ENCODE data around the gene SYNM.

The SYNM gene

GRCh38 chr15:99132122-99132521 lies 27.2 kb downstream of the SYNM start:
- peaks cover 79% of the 10 kb centered on the region for H3K36me3 ChIP-seq (ENCODE audit: control insufficient read depth, insufficient read depth, low read length)
- 93 to 96% methylated on average over 4 of the region's 4 CpGs for WGBS, 2 experiments (ENCODE audit: insufficient coverage in 2 of 2)
- no peak overlapping the region for H3K4me3 ChIP-seq (ENCODE audit: extremely low read depth, insufficient read depth, low read length, poor library complexity, severe bottlenecking)
- H3K4me1 ChIP-seq (ENCODE audit: control insufficient read depth, insufficient read depth, low read length, poor library complexity, severe bottlenecking) = no peaks in the 10 kb centered on the region
- H3K27ac ChIP-seq (ENCODE audit: low read depth, low read length, severe bottlenecking) = no peak overlapping the region
- H3K9me3 ChIP-seq (ENCODE audit: control insufficient read depth, low read length) = no peaks in the 10 kb centered on the region

GRCh38 chr15:99132634-99133287 lies 27.9 kb downstream of the SYNM start:
- H3K27ac ChIP-seq (ENCODE audit: low read depth, low read length, severe bottlenecking) = no peak overlapping the region
- no peak overlapping the region for H3K4me3 ChIP-seq (ENCODE audit: extremely low read depth, insufficient read depth, low read length, poor library complexity, severe bottlenecking)
- H3K36me3 ChIP-seq (ENCODE audit: control insufficient read depth, insufficient read depth, low read length) = peaks cover 79% of the 10 kb centered on the region
- H3K9me3 ChIP-seq (ENCODE audit: control insufficient read depth, low read length) = no peaks in the 10 kb centered on the region
- H3K4me1 ChIP-seq (ENCODE audit: control insufficient read depth, insufficient read depth, low read length, poor library complexity, severe bottlenecking) = no peaks in the 10 kb centered on the region
- 95 to 96% methylated on average over 16 to 17 of the region's 18 CpGs for WGBS, 2 experiments (ENCODE audit: insufficient coverage in 2 of 2)

- Histone ChIP-seq H3K9me3 (ENCODE audit: control insufficient read depth, low read length) (no peaks in the 10 kb centered on the region), H3K4me3 (ENCODE audit: extremely low read depth, insufficient read depth, low read length, poor library complexity, severe bottlenecking) (no peak overlapping the region), H3K36me3 (ENCODE audit: control insufficient read depth, insufficient read depth, low read length) (peaks cover 78% of the 10 kb centered on the region), H3K4me1 (ENCODE audit: control insufficient read depth, insufficient read depth, low read length, poor library complexity, severe bottlenecking) (peaks cover 5% of the 10 kb centered on the region), H3K27ac (ENCODE audit: low read depth, low read length, severe bottlenecking) (no peak overlapping the region)
- WGBS, 2 experiments (ENCODE audit: insufficient coverage in 2 of 2) = 83 to 88% methylated on average over 6 to 8 of the region's 11 CpGs
Observed at GRCh38 chr15:99134317-99134821, 29.5 kb downstream of the SYNM start.

GRCh38 chr15:99135194-99135593 lies 30.3 kb downstream of the SYNM start:
- H3K4me1 ChIP-seq (ENCODE audit: control insufficient read depth, insufficient read depth, low read length, poor library complexity, severe bottlenecking) = peaks cover 5% of the 10 kb centered on the region
- 96 to 100% methylated on average over 2 to 3 of the region's 4 CpGs for WGBS, 2 experiments (ENCODE audit: insufficient coverage in 2 of 2)
- H3K4me3 ChIP-seq (ENCODE audit: extremely low read depth, insufficient read depth, low read length, poor library complexity, severe bottlenecking) = no peak overlapping the region
- H3K36me3 ChIP-seq (ENCODE audit: control insufficient read depth, insufficient read depth, low read length) = peaks cover 73% of the 10 kb centered on the region
- no peaks in the 10 kb centered on the region for H3K9me3 ChIP-seq (ENCODE audit: control insufficient read depth, low read length)
- no peak overlapping the region for H3K27ac ChIP-seq (ENCODE audit: low read depth, low read length, severe bottlenecking)

- peaks cover 54% of the 10 kb centered on the region for H3K36me3 ChIP-seq (ENCODE audit: control insufficient read depth, insufficient read depth, low read length)
- peaks cover 9% of the 10 kb centered on the region for H3K4me1 ChIP-seq (ENCODE audit: control insufficient read depth, insufficient read depth, low read length, poor library complexity, severe bottlenecking)
- H3K9me3 ChIP-seq (ENCODE audit: control insufficient read depth, low read length) = no peaks in the 10 kb centered on the region
- no peak overlapping the region for H3K27ac ChIP-seq (ENCODE audit: low read depth, low read length, severe bottlenecking)
- H3K4me3 ChIP-seq (ENCODE audit: extremely low read depth, insufficient read depth, low read length, poor library complexity, severe bottlenecking) = no peak overlapping the region
- WGBS, 2 experiments (ENCODE audit: insufficient coverage in 2 of 2) = 92 to 95% methylated on average over 13 of the region's 13 CpGs
Observed at GRCh38 chr15:99137111-99137546, 32.2 kb downstream of the SYNM start.

GRCh38 chr15:99137877-99138276 lies 33.0 kb downstream of the SYNM start:
- 100% methylated on average over 1 to 3 of the region's 5 CpGs for WGBS, 2 experiments (ENCODE audit: insufficient coverage in 2 of 2)

GRCh38 chr15:99138491-99138982 lies 33.7 kb downstream of the SYNM start:
- no peak overlapping the region for H3K27ac ChIP-seq (ENCODE audit: low read depth, low read length, severe bottlenecking)

More at GRCh38 chr15:99137877-99138276, 33.0 kb downstream of the SYNM start:
- H3K4me1 ChIP-seq (ENCODE audit: control insufficient read depth, insufficient read depth, low read length, poor library complexity, severe bottlenecking) = peaks cover 16% of the 10 kb centered on the region
- H3K9me3 ChIP-seq (ENCODE audit: control insufficient read depth, low read length) = no peaks in the 10 kb centered on the region
- peaks cover 47% of the 10 kb centered on the region for H3K36me3 ChIP-seq (ENCODE audit: control insufficient read depth, insufficient read depth, low read length)
- H3K27ac ChIP-seq (ENCODE audit: low read depth, low read length, severe bottlenecking) = no peak overlapping the region
- H3K4me3 ChIP-seq (ENCODE audit: extremely low read depth, insufficient read depth, low read length, poor library complexity, severe bottlenecking) = no peak overlapping the region

GRCh38 chr15:99139276-99139675 lies 34.4 kb downstream of the SYNM start:
- WGBS, 2 experiments (ENCODE audit: insufficient coverage in 2 of 2) = 82 to 86% methylated on average over 4 of the region's 4 CpGs
- no peaks in the 10 kb centered on the region for H3K9me3 ChIP-seq (ENCODE audit: control insufficient read depth, low read length)
- H3K36me3 ChIP-seq (ENCODE audit: control insufficient read depth, insufficient read depth, low read length) = peaks cover 38% of the 10 kb centered on the region
- no peak overlapping the region for H3K4me3 ChIP-seq (ENCODE audit: extremely low read depth, insufficient read depth, low read length, poor library complexity, severe bottlenecking)
- H3K27ac ChIP-seq (ENCODE audit: low read depth, low read length, severe bottlenecking) = no peak overlapping the region
- peaks cover 28% of the 10 kb centered on the region for H3K4me1 ChIP-seq (ENCODE audit: control insufficient read depth, insufficient read depth, low read length, poor library complexity, severe bottlenecking)

More at GRCh38 chr15:99138491-99138982, 33.7 kb downstream of the SYNM start:
- Histone ChIP-seq H3K9me3 (ENCODE audit: control insufficient read depth, low read length) (no peaks in the 10 kb centered on the region), H3K4me1 (ENCODE audit: control insufficient read depth, insufficient read depth, low read length, poor library complexity, severe bottlenecking) (peaks cover 23% of the 10 kb centered on the region), H3K4me3 (ENCODE audit: extremely low read depth, insufficient read depth, low read length, poor library complexity, severe bottlenecking) (no peak overlapping the region), H3K36me3 (ENCODE audit: control insufficient read depth, insufficient read depth, low read length) (peaks cover 46% of the 10 kb centered on the region)
- 90 to 93% methylated on average over 11 to 15 of the region's 15 CpGs for WGBS, 2 experiments (ENCODE audit: insufficient coverage in 2 of 2)

GRCh38 chr15:99140590-99140989 lies 35.7 kb downstream of the SYNM start:
- H3K27ac ChIP-seq (ENCODE audit: low read depth, low read length, severe bottlenecking) = no peak overlapping the region
- peaks cover 34% of the 10 kb centered on the region for H3K36me3 ChIP-seq (ENCODE audit: control insufficient read depth, insufficient read depth, low read length)
- no peak overlapping the region for H3K4me3 ChIP-seq (ENCODE audit: extremely low read depth, insufficient read depth, low read length, poor library complexity, severe bottlenecking)
- H3K9me3 ChIP-seq (ENCODE audit: control insufficient read depth, low read length) = no peaks in the 10 kb centered on the region
- peaks cover 30% of the 10 kb centered on the region for H3K4me1 ChIP-seq (ENCODE audit: control insufficient read depth, insufficient read depth, low read length, poor library complexity, severe bottlenecking)
- WGBS, 2 experiments (ENCODE audit: insufficient coverage in 2 of 2) = 56% methylated on average over 2 of the region's 4 CpGs; no CpG with 5 or more reads in 1 of the 2 experiments

GRCh38 chr15:99141943-99142342 lies 37.1 kb downstream of the SYNM start:
- H3K36me3 ChIP-seq (ENCODE audit: control insufficient read depth, insufficient read depth, low read length) = peaks cover 26% of the 10 kb centered on the region
- H3K4me1 ChIP-seq (ENCODE audit: control insufficient read depth, insufficient read depth, low read length, poor library complexity, severe bottlenecking) = peaks cover 30% of the 10 kb centered on the region
- 93% methylated on average over 4 of the region's 4 CpGs for WGBS, 2 experiments (ENCODE audit: insufficient coverage in 2 of 2)
- H3K4me3 ChIP-seq (ENCODE audit: extremely low read depth, insufficient read depth, low read length, poor library complexity, severe bottlenecking) = no peak overlapping the region
- H3K9me3 ChIP-seq (ENCODE audit: control insufficient read depth, low read length) = no peaks in the 10 kb centered on the region
- H3K27ac ChIP-seq (ENCODE audit: low read depth, low read length, severe bottlenecking) = no peak overlapping the region

- H3K9me3 ChIP-seq (ENCODE audit: control insufficient read depth, low read length) = no peaks in the 10 kb centered on the region
- WGBS, 2 experiments (ENCODE audit: insufficient coverage in 2 of 2) = 23% methylated on average over 2 of the region's 5 CpGs; no CpG with 5 or more reads in 1 of the 2 experiments
- H3K4me3 ChIP-seq (ENCODE audit: extremely low read depth, insufficient read depth, low read length, poor library complexity, severe bottlenecking) = no peak overlapping the region
- H3K27ac ChIP-seq (ENCODE audit: low read depth, low read length, severe bottlenecking) = no peak overlapping the region
- H3K4me1 ChIP-seq (ENCODE audit: control insufficient read depth, insufficient read depth, low read length, poor library complexity, severe bottlenecking) = peaks cover 30% of the 10 kb centered on the region
- H3K36me3 ChIP-seq (ENCODE audit: control insufficient read depth, insufficient read depth, low read length) = peaks cover 20% of the 10 kb centered on the region
Observed at GRCh38 chr15:99142562-99142961, 37.7 kb downstream of the SYNM start.

Measured in mesodermal cell (in vitro differentiated cells).